PC-9 (cell line): Measurements from ENCODE around the gene NR3C1. TPM values are rescaled to one million over a fixed set of nuclear protein-coding genes. Genes with fewer than 3 reads are reported as not detected.

Source experiments
- BruUV-seq: library from RNA; stranded (reverse); fragments of 400-500 nt; replicated peaks from 2 replicates; lab custom pipeline; 2021; lab: Mats Ljungman, UMichigan
- CTCF ChIA-PET: fragments of 300-600 bp; sonication (Branson Sonifier 250); formaldehyde crosslinking; loops from one replicate; lab custom pipeline; 2022; ENCODE audit warnings: antibody characterized with exemption; lab: Charles Lee
- POLR2A ChIA-PET: fragments of 300-600 bp; sonication (Branson Sonifier 250); formaldehyde crosslinking; loops from one replicate; lab custom pipeline; 2022; ENCODE audit warnings: antibody characterized with exemption; ENCODE audit not compliant: unreplicated experiment; lab: Charles Lee
- DNase-seq, 2 experiments: peaks; one replicate each; pipeline versions ENCODE4 v3.0.0 to v3.0.0-alpha.2; 2015 to 2022; ENCODE audit warnings: mixed read lengths in 1 of 2
- H2AFZ ChIP-seq: fragments of 200-600 bp; sonication (generic); 2 replicates; pipeline ENCODE4 v1.8.1; 2017; ENCODE audit warnings: antibody characterized with exemption
- H3F3A ChIP-seq: fragments of 200-600 bp; sonication (generic); 2 replicates; pipeline ENCODE4 v1.8.1; 2017; ENCODE audit warnings: antibody characterized with exemption, mild to moderate bottlenecking, low read depth; ENCODE audit not compliant: insufficient read depth
- H3K27ac ChIP-seq: fragments of 200-600 bp; sonication (generic); 2 replicates; pipeline ENCODE4 v1.6.1; 2016; ENCODE audit warnings: mixed run types
- H3K27me3 ChIP-seq: fragments of 200-600 bp; sonication (generic); 2 replicates; pipeline ENCODE4 v1.6.1; 2016; ENCODE audit warnings: low read depth, mixed run types; ENCODE audit not compliant: insufficient read depth
- H3K36me3 ChIP-seq: fragments of 200-600 bp; sonication (generic); 2 replicates; pipeline ENCODE4 v1.6.1; 2016; ENCODE audit warnings: low read depth, mixed run types
- H3K4me1 ChIP-seq: fragments of 200-600 bp; sonication (generic); replicated peaks from 2 replicates; pipeline ENCODE4 v1.6.1; 2016; ENCODE audit warnings: mixed run types; ENCODE audit not compliant: insufficient read depth
- H3K4me2 ChIP-seq: fragments of 200-600 bp; sonication (generic); 2 replicates; pipeline ENCODE4 v1.6.1; 2017; ENCODE audit warnings: mixed run types
- H3K4me3 ChIP-seq: fragments of 200-600 bp; sonication (generic); 2 replicates; pipeline ENCODE4 v1.6.1; 2016; ENCODE audit warnings: mixed run types
- H3K79me2 ChIP-seq: fragments of 200-600 bp; sonication (generic); 2 replicates; pipeline ENCODE4 v1.6.1; 2017; ENCODE audit warnings: low read depth, mixed run types
- H3K9me2 ChIP-seq: fragments of 200-600 bp; sonication (generic); 2 replicates; pipeline ENCODE4 v1.8.1; 2017; ENCODE audit warnings: mild to moderate bottlenecking; ENCODE audit not compliant: insufficient read depth
- H3K9me3 ChIP-seq: fragments of 200-600 bp; sonication (generic); 2 replicates; pipeline ENCODE4 v1.8.1; 2016; ENCODE audit warnings: low read depth; ENCODE audit not compliant: insufficient read depth
- H4K20me1 ChIP-seq: fragments of 200-600 bp; sonication (generic); 2 replicates; pipeline ENCODE4 v1.8.1; 2017; ENCODE audit not compliant: insufficient read depth
- CTCF ChIP-seq: fragments of 200-600 bp; sonication (generic); conservative IDR thresholded peaks from 2 replicates; pipeline ENCODE4 v1.6.1; 2017; ENCODE audit warnings: mixed run types, antibody characterized with exemption, mild to moderate bottlenecking, moderate library complexity
- EZH2 ChIP-seq: fragments of 200-600 bp; sonication (generic); IDR thresholded peaks from 2 replicates; pipeline ENCODE4 v1.8.0; 2017; ENCODE audit warnings: antibody characterized with exemption, low read depth
- intact Hi-C: fragments of 100-400 bp; cut with micrococcal nuclease; formaldehyde crosslinking; loops from one replicate; pipeline ENCODE4 v1.10.0; 2022; ENCODE audit not compliant: unreplicated experiment
- total RNA-seq: library from RNA; stranded (reverse); gene quantifications from 2 replicates; pipeline ENCODE4 v1.2.3, GENCODE V29; 2021

The NR3C1 gene
- total RNA-seq, 1 experiment from 2014 or later, result 52.8 TPM

GRCh38 chr5:143355710-143356109, 47.8 kb downstream of the NR3C1 start:
- TF ChIP-seq EZH2 (no peak), CTCF (no peak)
- CTCF ChIA-PET, result no interaction called here
- Histone ChIP-seq H3K4me2 (peak overlapping the region; percentile 65), H3K4me1 (peaks cover 24% of the 10 kb centered on the region), H3F3A (no peaks in the 10 kb centered on the region), H3K79me2 (peaks cover 65% of the 10 kb centered on the region), H3K9me2 (no peaks in the 10 kb centered on the region), H4K20me1 (no peaks in the 10 kb centered on the region; the same call in 1 of the 2 replicates), H2AFZ (no peak overlapping the region), H3K27me3 (no peaks in the 10 kb centered on the region), H3K36me3 (no peaks in the 10 kb centered on the region), H3K9me3 (no peaks in the 10 kb centered on the region), H3K27ac (peak overlapping the region; percentile 21; the same call in 1 of the 2 replicates), H3K4me3 (no peak overlapping the region)
- POLR2A ChIA-PET, result interaction anchor here (0.6 to 0.7 kb wide), 2 partner anchors 40 to 109 kb away, joined by 3 to 4 read pairs; no protein-coding TSS in a partner anchor
- DNase-seq, result peak; percentile 72 to 86
- intact Hi-C loops, result loop anchor here (2.0 kb wide), 1 partner anchor 21 kb away; no protein-coding TSS in a partner anchor
- no TSS peak for BruUV-seq

- Histone ChIP-seq H3K4me1 (peaks cover 34% of the 10 kb centered on the region), H3K4me2 (no peak overlapping the region), H3K27me3 (no peaks in the 10 kb centered on the region), H3K4me3 (no peak overlapping the region), H3K79me2 (peaks cover 63% of the 10 kb centered on the region), H3K9me2 (no peaks in the 10 kb centered on the region), H4K20me1 (no peaks in the 10 kb centered on the region; the same call in 1 of the 2 replicates), H3K27ac (no peak overlapping the region), H3F3A (no peaks in the 10 kb centered on the region), H3K9me3 (no peaks in the 10 kb centered on the region), H3K36me3 (no peaks in the 10 kb centered on the region), H2AFZ (no peak overlapping the region)
- TF ChIP-seq EZH2, result no peak
- no peak for TF ChIP-seq CTCF
- no TSS peak for BruUV-seq
- no peak for DNase-seq
- CTCF ChIA-PET, result interaction anchor here (0.6 kb wide), 1 partner anchor 39 kb away, joined by 3 read pairs; no protein-coding TSS in a partner anchor
- POLR2A ChIA-PET, result no interaction called here
- intact Hi-C loops, result loop anchor here (2.0 kb wide), 1 partner anchor 23 kb away; no protein-coding TSS in a partner anchor
These were observed 49.5 kb downstream of the NR3C1 start for GRCh38 chr5:143354025-143354424.

DNA sequence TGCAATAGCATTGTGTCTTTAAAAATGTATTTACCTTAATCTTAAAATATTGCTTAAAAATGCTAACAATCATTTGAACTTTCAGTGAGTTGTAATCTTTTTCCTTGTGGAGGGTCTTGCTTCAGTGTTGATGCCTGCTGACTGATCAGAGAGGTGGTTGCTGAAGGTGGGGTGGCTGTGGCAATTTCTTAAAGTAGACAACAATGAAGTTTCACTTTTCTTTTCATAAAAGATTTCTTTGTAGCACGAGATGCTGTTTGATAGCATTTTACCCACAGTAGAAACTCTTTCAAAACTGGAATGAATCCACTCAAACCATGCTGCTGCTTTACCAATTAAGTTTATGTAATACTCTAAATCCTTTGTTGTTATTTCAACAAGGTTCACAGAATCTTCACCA, 50.8 kb downstream of the NR3C1 start:
- Histone ChIP-seq H3K9me2 (no peaks in the 10 kb centered on the region), H3K9me3 (no peaks in the 10 kb centered on the region), H2AFZ (no peak overlapping the region), H3K36me3 (no peaks in the 10 kb centered on the region), H4K20me1 (no peaks in the 10 kb centered on the region; the same call in 1 of the 2 replicates), H3K4me2 (no peak overlapping the region), H3K79me2 (peaks cover 52% of the 10 kb centered on the region), H3K27me3 (no peaks in the 10 kb centered on the region), H3K4me3 (no peak overlapping the region), H3F3A (no peaks in the 10 kb centered on the region), H3K27ac (no peak overlapping the region), H3K4me1 (peaks cover 35% of the 10 kb centered on the region)
- CTCF ChIA-PET, result no interaction called here
- intact Hi-C loops, result no loop called here
- TF ChIP-seq CTCF (no peak), EZH2 (no peak)
- DNase-seq, result no peak
- POLR2A ChIA-PET, result interaction anchor here (0.6 kb wide), 1 partner anchor 38 kb away, joined by 4 read pairs; no protein-coding TSS in a partner anchor
- BruUV-seq, result no TSS peak
